IPS-NIHi7 (cell line): Measurements from ENCODE around the gene POMT2.

Experiments used
- DNase-seq: peaks from one replicate; pipeline ENCODE4 v3.0.0; 2012; ENCODE audit warnings: mixed read lengths; ENCODE audit errors: extremely low spot score

Gene POMT2

GRCh38 chr14:77238996-77239395 is 81.7 kb downstream of the POMT2 start:
- DNase-seq = no peak

DNA sequence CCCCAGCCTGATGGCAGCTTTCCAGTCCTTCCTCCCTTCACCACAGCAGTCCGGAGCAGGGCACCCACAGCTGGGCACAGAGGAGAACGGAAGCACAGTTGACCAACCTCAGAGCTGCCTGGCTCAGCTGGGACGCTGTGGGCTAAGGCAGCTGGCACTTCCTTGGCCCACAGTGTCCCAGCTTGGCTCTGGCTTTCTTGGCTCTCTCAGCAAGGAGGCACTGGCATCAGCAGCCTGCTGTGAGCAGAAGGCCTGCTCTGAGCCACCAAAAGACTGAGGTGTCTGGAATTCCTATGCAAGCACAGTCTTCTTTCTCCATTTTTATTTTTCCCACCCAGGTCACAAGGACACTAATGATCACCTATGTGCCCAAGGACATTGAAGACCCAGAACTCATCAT is 82.3 kb downstream of the POMT2 start:
- DNase-seq = no peak

GRCh38 chr14:77236814-77237213 is 83.9 kb downstream of the POMT2 start:
- DNase-seq = no peak

- no peak for DNase-seq
Measured at GRCh38 chr14:77231721-77232120, 89.0 kb downstream of the POMT2 start.

GRCh38 chr14:77230914-77231313 is 89.8 kb downstream of the POMT2 start:
- DNase-seq = no peak

DNA sequence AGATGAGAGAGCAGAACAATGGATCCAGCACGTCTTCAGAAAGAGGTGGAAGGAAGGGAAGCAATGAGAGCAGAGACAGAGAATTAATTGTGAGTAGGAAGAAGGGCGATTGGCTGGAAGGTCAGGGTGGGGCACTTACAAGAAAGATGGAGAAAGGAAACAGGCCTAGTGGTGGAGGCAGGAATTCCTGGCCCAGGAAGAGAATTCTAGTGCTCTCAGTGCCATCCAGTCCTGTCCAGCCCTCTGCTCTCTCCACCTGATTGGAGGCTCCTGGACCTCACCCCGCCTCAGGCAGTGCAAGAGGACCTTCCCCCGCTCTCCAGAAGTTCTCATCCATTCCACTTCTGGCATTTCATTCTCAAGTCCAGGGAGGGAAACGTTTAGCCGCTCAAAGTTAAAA is 92.6 kb downstream of the POMT2 start:
- no peak for DNase-seq

DNA sequence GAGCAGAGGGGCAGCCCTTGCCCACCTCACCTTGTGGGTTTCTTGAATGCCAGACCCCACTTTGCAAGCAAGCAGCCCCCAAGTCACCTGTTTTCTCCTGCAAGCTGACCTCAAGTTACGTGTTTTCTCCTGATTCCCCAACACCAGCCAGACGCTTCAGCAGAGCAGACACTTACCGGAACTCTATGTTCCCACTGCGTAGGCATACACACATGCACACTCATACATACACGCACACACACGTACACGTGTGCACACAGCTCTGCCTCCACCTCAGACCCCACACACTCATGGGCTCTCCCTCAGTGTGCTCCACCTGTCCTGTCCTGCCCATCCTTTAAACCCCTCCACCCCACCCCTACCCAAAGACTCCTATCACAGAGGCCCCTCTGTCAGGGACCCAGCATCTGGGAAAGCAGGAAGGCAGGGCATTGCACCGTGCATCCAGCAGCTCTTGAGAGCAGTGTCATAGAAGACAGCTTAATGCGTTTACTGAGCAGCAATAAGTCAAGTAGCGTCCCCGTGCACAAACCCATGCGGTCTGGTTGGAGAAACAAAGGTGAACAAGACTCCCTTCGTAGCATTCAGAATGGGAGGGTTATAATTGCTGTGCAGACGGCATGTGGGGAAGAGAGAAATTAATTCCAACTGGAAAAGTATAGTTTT is 94.7 kb downstream of the POMT2 start:
- DNase-seq = no peak

DNA sequence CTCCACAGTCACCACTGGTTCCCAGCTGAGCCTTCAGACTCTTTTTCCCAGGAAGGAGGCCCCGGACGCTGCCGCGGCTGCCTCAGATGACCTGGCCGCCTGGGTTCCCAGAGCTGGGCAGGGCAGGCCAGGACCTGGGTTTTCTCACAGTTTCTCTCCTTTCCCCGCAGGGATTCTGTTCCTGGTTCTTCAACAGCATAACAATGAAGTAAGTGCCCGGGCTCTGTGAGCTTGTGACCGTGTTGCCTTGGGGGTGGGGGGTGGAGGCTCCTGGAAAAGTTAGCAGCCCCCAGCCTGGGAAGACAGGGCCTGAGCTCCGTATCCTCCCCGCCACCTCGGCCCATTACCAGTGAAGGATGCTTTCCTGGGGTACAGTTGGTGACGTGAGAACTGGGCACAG is 95.4 kb downstream of the POMT2 start:
- DNase-seq = no peak
